Fibroblast of lung (primary cell): Measurements from ENCODE around the gene COL2A1.

Source experiments
- CTCF ChIP-seq, 2 donors: IDR thresholded peaks in 1 of 2; conservative IDR thresholded peaks in 1 of 2; 1 replicate in 1 of 2; 2 replicates in 1 of 2; pipeline ENCODE4 v1.5.1; 2011 to 2012; ENCODE audit warnings: low read length in 2 of 2, control low read depth in 1 of 2, inconsistent platforms in 1 of 2, low read depth in 1 of 2, mild to moderate bottlenecking in 1 of 2
- EZH2 ChIP-seq: IDR thresholded peaks from 2 replicates; pipeline ENCODE4 v1.5.1; 2012; ENCODE audit warnings: low read length, control low read depth, mild to moderate bottlenecking; ENCODE audit errors: missing control alignments

- TF ChIP-seq CTCF (conservative IDR thresholded peaks at IDR 0.05 in 1 of 2, IDR thresholded peaks at IDR 0.05 in 1 of 2; ENCODE audit: low read depth in 1 of 2, low read length in 2 of 2) = no peak
- TF ChIP-seq EZH2 = no peak
Measured at GRCh38 chr12:48053122-48053521, 48.8 kb upstream of the COL2A1 start.
